HCT116 (cell line): ENCODE results near the gene RSPH6A. TPM values are rescaled to one million over a fixed set of nuclear protein-coding genes. Genes with fewer than 3 reads are reported as not detected.

Source experiments
- ATAC-seq: fragments of 200-7000 bp; cut with Tn5 transposase; 2 replicates; pipeline ENCODE4 v1.9.1; 2020; ENCODE audit warnings: mild to moderate bottlenecking, moderate library complexity
- BruUV-seq: library from RNA; stranded (reverse); fragments of 400-500 nt; replicated peaks from 2 replicates; lab custom pipeline; 2021; lab: Mats Ljungman, UMichigan
- CTCF ChIA-PET: fragments of 300-600 bp; sonication (Branson Sonifier 250); formaldehyde crosslinking; loops from one replicate; lab custom pipeline; 2021; ENCODE audit warnings: antibody characterized with exemption; lab: Charles Lee
- POLR2A ChIA-PET: fragments of 300-600, 350-600 bp; sonication (Branson Sonifier 250); formaldehyde crosslinking; loops from one replicate; lab custom pipeline; 2021; ENCODE audit warnings: antibody characterized with exemption; lab: Charles Lee
- RAD21 ChIA-PET, 2 experiments: fragments of 300-600 bp; sonication (Branson Sonifier 250); formaldehyde crosslinking; loops; one replicate each; lab custom pipeline; 2023; ENCODE audit warnings: low total read pairs in 2 of 2; ENCODE audit not compliant: uncharacterized antibody in 2 of 2, unreplicated experiment in 2 of 2, low non-redundant PET in 1 of 2; lab: Charles Lee
- DNase-seq: peaks from one replicate; pipeline ENCODE4 v3.0.0-alpha.2; 2010; ENCODE audit warnings: low read depth, low spot score
- H2AFZ ChIP-seq: fragments of 200-600 bp; shearing (Covaris generic), sonication (generic); 2 replicates; pipeline ENCODE4 v1.6.1; 2017; ENCODE audit warnings: low read depth, mixed run types, mixed read lengths, antibody characterized with exemption, low read length; ENCODE audit not compliant: poor library complexity, severe bottlenecking
- H3K27ac ChIP-seq: 2 replicates; pipeline ENCODE4 v1.5.1; 2012; ENCODE audit warnings: low read depth, low read length
- H3K27me3 ChIP-seq: fragments of 200-600 bp; sonication (generic); 2 replicates; pipeline ENCODE4 v1.6.1; 2016; ENCODE audit warnings: mixed run types, low read length, mixed read lengths; ENCODE audit not compliant: insufficient read depth
- H3K36me3 ChIP-seq, 2 experiments: fragments of 200-500 bp in 1 of 2; fragments of 200-600 bp in 1 of 2; sonication (Bioruptor generic) in 1 of 2; sonication (generic) in 1 of 2; 2 replicates each; pipeline versions ENCODE4 v1.5.1 to v1.6.1; 2014 to 2016; ENCODE audit warnings: low read length in 2 of 2, inconsistent platforms in 1 of 2, mixed read lengths in 1 of 2, mixed run types in 1 of 2; ENCODE audit not compliant: insufficient read depth in 2 of 2, control insufficient read depth in 1 of 2
- H3K4me1 ChIP-seq, 2 experiments: fragments of 200-600 bp in 1 of 2; sonication (generic) in 1 of 2; 2 replicates each; pipeline versions ENCODE4 v1.5.1 to v1.6.1; 2012 to 2017; ENCODE audit warnings: low read length in 2 of 2, inconsistent platforms in 1 of 2, mild to moderate bottlenecking in 1 of 2, mixed read lengths in 1 of 2, mixed run types in 1 of 2, moderate library complexity in 1 of 2; ENCODE audit not compliant: insufficient read depth in 2 of 2, control insufficient read depth in 1 of 2
- H3K4me2 ChIP-seq: fragments of 200-600 bp; sonication (generic); 2 replicates; pipeline ENCODE4 v1.6.1; 2017; ENCODE audit warnings: mixed run types, low read length, mixed read lengths
- H3K4me3 ChIP-seq, 2 experiments: fragments of 200-600 bp in 1 of 2; sonication (generic) in 1 of 2; replicated peaks in 1 of 2; 2 replicates each; pipeline ENCODE4 v1.5.1; 2011 to 2016; ENCODE audit warnings: low read length in 2 of 2, control low read depth in 1 of 2, low read depth in 1 of 2, mild to moderate bottlenecking in 1 of 2, mixed read lengths in 1 of 2, mixed run types in 1 of 2
- H3K79me2 ChIP-seq: fragments of 200-600 bp; sonication (generic); 2 replicates; pipeline ENCODE4 v1.6.1; 2017; ENCODE audit warnings: mild to moderate bottlenecking, mixed run types, low read length, moderate library complexity, mixed read lengths; ENCODE audit not compliant: insufficient read depth
- H3K9ac ChIP-seq: fragments of 200-600 bp; sonication (generic); 2 replicates; pipeline ENCODE4 v1.6.1; 2016; ENCODE audit warnings: low read length, mixed read lengths
- H3K9me2 ChIP-seq: fragments of 200-600 bp; sonication (generic), shearing (Covaris generic); 2 replicates; pipeline ENCODE4 v1.6.1; 2017; ENCODE audit warnings: mixed run types, mild to moderate bottlenecking, moderate library complexity; ENCODE audit not compliant: insufficient read depth
- H3K9me3 ChIP-seq, 2 experiments: fragments of 200-500 bp in 1 of 2; fragments of 200-600 bp in 1 of 2; sonication (Bioruptor generic) in 1 of 2; sonication (generic) in 1 of 2; 2 replicates each; pipeline ENCODE4 v1.6.1; 2014 to 2017; ENCODE audit warnings: low read length in 2 of 2, mixed read lengths in 2 of 2, inconsistent platforms in 1 of 2, low read depth in 1 of 2, mild to moderate bottlenecking in 1 of 2, mixed run types in 1 of 2, moderate library complexity in 1 of 2; ENCODE audit not compliant: control insufficient read depth in 1 of 2, insufficient read depth in 1 of 2
- H4K20me1 ChIP-seq: fragments of 200-600 bp; sonication (generic), shearing (Covaris generic); 2 replicates; pipeline ENCODE4 v1.6.1; 2017; ENCODE audit warnings: mixed run types, mild to moderate bottlenecking, moderate library complexity; ENCODE audit not compliant: insufficient read depth
- CEBPB ChIP-seq: IDR thresholded peaks from 2 replicates; pipeline ENCODE4 v1.6.1; 2012; ENCODE audit warnings: low read depth
- POLR2AphosphoS5 ChIP-seq: IDR thresholded peaks from 2 replicates; pipeline ENCODE4 v1.6.1; 2011; ENCODE audit warnings: mild to moderate bottlenecking, low read depth, low read length, moderate library complexity
- YY1 ChIP-seq: IDR thresholded peaks from 2 replicates; pipeline ENCODE4 v1.6.1; 2011; ENCODE audit warnings: low read length, low read depth, moderate library complexity, mild to moderate bottlenecking; ENCODE audit not compliant: insufficient replicate concordance; ENCODE audit errors: extremely low read depth
- ZNF274 ChIP-seq: fragments of 200-500 bp; sonication (Bioruptor generic); IDR thresholded peaks from 2 replicates; pipeline ENCODE4 v1.6.1; 2014; ENCODE audit warnings: mild to moderate bottlenecking, low read depth, low read length, inconsistent platforms
- intact Hi-C: fragments of 100-400 bp; cut with micrococcal nuclease; formaldehyde crosslinking; loops from 2 replicates; pipeline ENCODE4 v1.10.0; 2022
- total RNA-seq: library from RNA; stranded (reverse); gene quantifications from one replicate; pipeline ENCODE4 v1.2.1, GENCODE V29; 2021; ENCODE audit not compliant: unreplicated experiment
- TF ChIP-seq, protein P1 (sequence below): IDR thresholded peaks from 2 replicates; pipeline ENCODE4 v1.6.1; 2012
- TF ChIP-seq, protein P2 (sequence below): IDR thresholded peaks from 2 replicates; pipeline ENCODE4 v1.6.1; 2011; ENCODE audit warnings: mild to moderate bottlenecking, low read length, moderate library complexity; ENCODE audit not compliant: insufficient replicate concordance; ENCODE audit errors: extremely low read depth
- TF ChIP-seq, protein P3 (sequence below): IDR thresholded peaks from 2 replicates; pipeline ENCODE4 v1.6.1; 2012
- TF ChIP-seq, protein P4 (sequence below), 3 experiments: fragments of 200-600 bp in 1 of 3; sonication (generic) in 1 of 3; IDR thresholded peaks in 2 of 3; conservative IDR thresholded peaks in 1 of 3; 2 replicates each; pipeline ENCODE4 v1.5.1; 2012 to 2017; ENCODE audit warnings: low read depth in 2 of 3, low read length in 2 of 3, antibody characterized with exemption in 1 of 3, borderline replicate concordance in 1 of 3, control low read depth in 1 of 3, mild to moderate bottlenecking in 1 of 3, mixed read lengths in 1 of 3, mixed run types in 1 of 3, moderate library complexity in 1 of 3; ENCODE audit not compliant: insufficient read depth in 1 of 3

Gene RSPH6A
- total RNA-seq, 1 experiment from 2014 or later: 0.57 TPM

DNA sequence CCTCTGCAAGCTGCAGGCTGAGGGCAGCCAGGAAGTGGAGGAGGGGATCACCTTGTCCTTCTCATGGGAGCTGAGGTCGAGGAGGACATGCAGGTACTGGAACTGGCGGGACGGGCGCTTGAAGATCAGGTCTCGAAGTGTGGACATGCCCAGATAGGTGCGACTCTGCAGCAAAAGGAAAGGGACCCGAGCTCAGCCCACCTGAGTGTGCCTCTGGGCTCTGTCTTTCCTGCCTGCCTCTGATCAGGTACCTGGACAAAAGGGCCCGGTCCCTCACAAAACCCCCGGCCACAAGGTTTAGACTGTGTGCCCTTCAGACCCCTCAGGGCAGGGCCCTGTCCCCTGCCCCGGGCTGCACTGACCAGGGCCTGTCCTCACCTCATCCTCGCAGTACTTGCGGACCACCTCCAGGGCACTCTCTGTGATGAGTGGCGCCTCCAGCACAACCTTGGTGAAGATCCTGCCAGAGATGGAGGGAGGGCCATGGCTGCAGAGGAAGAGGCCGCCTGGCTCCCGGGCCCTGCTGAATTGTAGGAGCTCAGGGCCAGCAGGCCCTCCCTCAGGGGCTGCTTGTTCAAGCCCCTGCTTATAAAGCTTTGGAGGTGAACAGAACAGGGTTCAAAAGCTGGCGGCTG lies 12.5 kb upstream of the RSPH6A start:
- ChIA-PET RAD21 (no interaction called here), POLR2A (no interaction called here), CTCF (interaction anchor here (3.3 kb wide), 1 partner anchor 10 kb away, joined by 17 read pairs; no protein-coding TSS in a partner anchor)
- Histone ChIP-seq H3K27me3 (no peaks in the 10 kb centered on the region), H3K79me2 (no peaks in the 10 kb centered on the region), H3K4me1 (no peaks in the 10 kb centered on the region), H3K4me2 (no peak overlapping the region), H3K4me3 (no peak overlapping the region), H3K9me3 (no peaks in the 10 kb centered on the region), H3K9me2 (no peaks in the 10 kb centered on the region), H3K27ac (no peak overlapping the region), H3K9ac (no peak overlapping the region), H3K36me3 (peaks cover 42 to 62% of the 10 kb centered on the region in 2 experiments), H2AFZ (no peak overlapping the region), H4K20me1 (no peaks in the 10 kb centered on the region)
- BruUV-seq: no TSS peak
- ATAC-seq (peak; percentile 31; the same call in 1 of the 2 replicates), DNase-seq (no peak)
- TF ChIP-seq ZNF274: no peak
- TF ChIP-seq, protein P1, sequence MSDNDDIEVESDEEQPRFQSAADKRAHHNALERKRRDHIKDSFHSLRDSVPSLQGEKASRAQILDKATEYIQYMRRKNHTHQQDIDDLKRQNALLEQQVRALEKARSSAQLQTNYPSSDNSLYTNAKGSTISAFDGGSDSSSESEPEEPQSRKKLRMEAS: no peak
- TF ChIP-seq, protein P2, sequence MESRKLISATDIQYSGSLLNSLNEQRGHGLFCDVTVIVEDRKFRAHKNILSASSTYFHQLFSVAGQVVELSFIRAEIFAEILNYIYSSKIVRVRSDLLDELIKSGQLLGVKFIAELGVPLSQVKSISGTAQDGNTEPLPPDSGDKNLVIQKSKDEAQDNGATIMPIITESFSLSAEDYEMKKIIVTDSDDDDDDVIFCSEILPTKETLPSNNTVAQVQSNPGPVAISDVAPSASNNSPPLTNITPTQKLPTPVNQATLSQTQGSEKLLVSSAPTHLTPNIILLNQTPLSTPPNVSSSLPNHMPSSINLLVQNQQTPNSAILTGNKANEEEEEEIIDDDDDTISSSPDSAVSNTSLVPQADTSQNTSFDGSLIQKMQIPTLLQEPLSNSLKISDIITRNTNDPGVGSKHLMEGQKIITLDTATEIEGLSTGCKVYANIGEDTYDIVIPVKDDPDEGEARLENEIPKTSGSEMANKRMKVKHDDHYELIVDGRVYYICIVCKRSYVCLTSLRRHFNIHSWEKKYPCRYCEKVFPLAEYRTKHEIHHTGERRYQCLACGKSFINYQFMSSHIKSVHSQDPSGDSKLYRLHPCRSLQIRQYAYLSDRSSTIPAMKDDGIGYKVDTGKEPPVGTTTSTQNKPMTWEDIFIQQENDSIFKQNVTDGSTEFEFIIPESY: no peak
- TF ChIP-seq POLR2AphosphoS5: 0 out of 2 replicates have a peak, but pooled peaks have one; percentile 26
- intact Hi-C loops: no loop called here

DNA sequence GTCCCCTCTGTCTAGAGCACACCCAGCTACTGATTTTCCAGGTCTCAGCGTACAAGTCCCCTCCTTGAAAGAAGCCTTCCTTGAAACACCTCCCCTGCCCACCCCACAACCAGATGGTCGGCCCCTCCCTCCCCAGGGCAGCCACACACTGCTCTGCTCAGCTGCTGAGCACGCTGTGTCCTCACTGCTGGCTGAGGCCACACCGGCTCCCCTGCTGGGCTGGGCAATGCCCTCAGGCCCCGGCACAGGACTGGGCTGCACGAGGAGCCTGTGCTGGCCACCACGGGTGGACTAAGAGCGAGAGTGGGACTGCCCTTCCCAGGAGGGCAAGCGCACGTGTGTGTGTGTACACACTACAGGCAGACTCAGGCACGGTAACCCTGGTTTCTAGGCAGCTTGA lies 11.8 kb upstream of the RSPH6A start:
- CTCF ChIA-PET: interaction anchor here (3.3 kb wide), 1 partner anchor 9 kb away, joined by 17 read pairs; no protein-coding TSS in a partner anchor

More for the DNA sequence above, 11.8 kb upstream of the RSPH6A start:
- no peaks in the 10 kb centered on the region for H3K9me3 ChIP-seq
- no peak overlapping the region for H3K9ac ChIP-seq
- H3K4me1 ChIP-seq: no peaks in the 10 kb centered on the region
- RAD21 ChIA-PET: no interaction called here
- H3K36me3 ChIP-seq: peaks cover 40 to 56% of the 10 kb centered on the region in 2 experiments; a peak in 3 of 4 replicates
- H4K20me1 ChIP-seq: no peaks in the 10 kb centered on the region
- H3K27me3 ChIP-seq: no peaks in the 10 kb centered on the region
- POLR2A ChIA-PET: interaction anchor here (0.7 kb wide), 1 partner anchor 10 kb away, joined by 3 read pairs; no protein-coding TSS in a partner anchor
- H3K4me2 ChIP-seq: no peak overlapping the region
- DNase-seq (no peak), ATAC-seq (no peak)
- intact Hi-C loops: no loop called here
- H3K4me3 ChIP-seq: no peak overlapping the region
- H3K79me2 ChIP-seq: no peaks in the 10 kb centered on the region
- no TSS peak for BruUV-seq
- TF ChIP-seq YY1 (no peak), CEBPB (no peak)
- TF ChIP-seq, protein P3, sequence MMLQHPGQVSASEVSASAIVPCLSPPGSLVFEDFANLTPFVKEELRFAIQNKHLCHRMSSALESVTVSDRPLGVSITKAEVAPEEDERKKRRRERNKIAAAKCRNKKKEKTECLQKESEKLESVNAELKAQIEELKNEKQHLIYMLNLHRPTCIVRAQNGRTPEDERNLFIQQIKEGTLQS: no peak
- TF ChIP-seq, protein P4, sequence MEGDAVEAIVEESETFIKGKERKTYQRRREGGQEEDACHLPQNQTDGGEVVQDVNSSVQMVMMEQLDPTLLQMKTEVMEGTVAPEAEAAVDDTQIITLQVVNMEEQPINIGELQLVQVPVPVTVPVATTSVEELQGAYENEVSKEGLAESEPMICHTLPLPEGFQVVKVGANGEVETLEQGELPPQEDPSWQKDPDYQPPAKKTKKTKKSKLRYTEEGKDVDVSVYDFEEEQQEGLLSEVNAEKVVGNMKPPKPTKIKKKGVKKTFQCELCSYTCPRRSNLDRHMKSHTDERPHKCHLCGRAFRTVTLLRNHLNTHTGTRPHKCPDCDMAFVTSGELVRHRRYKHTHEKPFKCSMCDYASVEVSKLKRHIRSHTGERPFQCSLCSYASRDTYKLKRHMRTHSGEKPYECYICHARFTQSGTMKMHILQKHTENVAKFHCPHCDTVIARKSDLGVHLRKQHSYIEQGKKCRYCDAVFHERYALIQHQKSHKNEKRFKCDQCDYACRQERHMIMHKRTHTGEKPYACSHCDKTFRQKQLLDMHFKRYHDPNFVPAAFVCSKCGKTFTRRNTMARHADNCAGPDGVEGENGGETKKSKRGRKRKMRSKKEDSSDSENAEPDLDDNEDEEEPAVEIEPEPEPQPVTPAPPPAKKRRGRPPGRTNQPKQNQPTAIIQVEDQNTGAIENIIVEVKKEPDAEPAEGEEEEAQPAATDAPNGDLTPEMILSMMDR (IDR thresholded peaks at IDR 0.05 in 2 of 3, conservative IDR thresholded peaks at IDR 0.05 in 1 of 3; ENCODE audit: borderline replicate concordance in 1 of 3, insufficient read depth in 1 of 3, low read depth in 2 of 3, low read length in 2 of 3): no peak
- TF ChIP-seq, all 23 proteins: peak for 0
- Histone ChIP-seq H3K27ac (no peak overlapping the region), H2AFZ (no peak overlapping the region), H3K9me2 (no peaks in the 10 kb centered on the region)
